ENCODE measurements around the gene CACNA1A. TPM values are rescaled to one million over a fixed set of nuclear protein-coding genes. Genes with fewer than 3 reads are reported as not detected.

CACNA1A gene
- total RNA-seq, 2 experiments from 2014 or later, result 0.30 to 0.45 TPM

GRCh38 chr19:13281567-13282291, 224.6 kb downstream of the CACNA1A start:
- Mint-ChIP-seq H3K36me3 (ENCODE audit: low read depth) (no peaks in the 10 kb centered on the region), H3K4me3 (no peak overlapping the region), H3K9me3 (no peaks in the 10 kb centered on the region), H3K27ac (no peak overlapping the region), H3K27me3 (peaks cover 10% of the 10 kb centered on the region), H3K4me1 (ENCODE audit: low read depth) (peaks cover 22% of the 10 kb centered on the region)
- H3K4me3 ChIP-seq (ENCODE audit: low read length), result no peak overlapping the region
- H3K27ac ChIP-seq (ENCODE audit: low read depth in 1 of 2, low read length in 2 of 2), result no peak overlapping the region
- no peak for DNase-seq
- CTCF ChIA-PET, result interaction anchor here (0.6 kb wide), 1 partner anchor 750 kb away, joined by 3 read pairs; the partner anchor contains the start of gene IL27RA
- H3K4me1 ChIP-seq (ENCODE audit: insufficient read depth, low read length), result peaks cover 14% of the 10 kb centered on the region
- H3K27me3 ChIP-seq (ENCODE audit: control insufficient read depth in 1 of 2, insufficient read depth in 2 of 2, low read length in 2 of 2), result no peaks in the 10 kb centered on the region
- TF ChIP-seq CTCF (IDR thresholded peaks at IDR 0.05), result no peak
- intact Hi-C loops (cut with DNase I, micrococcal nuclease), result no loop called here
- POLR2A ChIA-PET, result no interaction called here
- H3K36me3 ChIP-seq (ENCODE audit: insufficient read depth, low read length), result no peaks in the 10 kb centered on the region
- no peaks in the 10 kb centered on the region for H3K9me3 ChIP-seq (ENCODE audit: control insufficient read depth in 1 of 2, insufficient read depth in 1 of 2, low read length in 2 of 2)
- no peak for ATAC-seq (ENCODE audit: poor library complexity)

- peak overlapping the region; percentile 15 for H3K4me3 ChIP-seq (ENCODE audit: low read length)
- ChIA-PET POLR2A (interaction anchor here (0.7 to 1.3 kb wide), 3 partner anchors 125 to 312 kb away, joined by 3 to 4 read pairs (median 3); partner anchors contain the start of gene IER2), CTCF (interaction anchor here (0.6 to 2.7 kb wide), 13 partner anchors 63 to 1295 kb away, joined by 3 to 23 read pairs (median 3); partner anchors contain the start of gene NDUFB7)
- no peaks in the 10 kb centered on the region for H3K27me3 Mint-ChIP-seq
- peaks cover 0 to under 1% of the 10 kb centered on the region in 2 experiments for H3K9me3 ChIP-seq (ENCODE audit: control insufficient read depth in 1 of 2, insufficient read depth in 1 of 2, low read length in 2 of 2)
- H3K4me1 Mint-ChIP-seq (ENCODE audit: low read depth), result peaks cover 22% of the 10 kb centered on the region
- DNase-seq (peak; percentile 22 to 90 (median 48)), ATAC-seq (ENCODE audit: poor library complexity) (peak; percentile 89)
- no peaks in the 10 kb centered on the region for H3K27me3 ChIP-seq (ENCODE audit: control insufficient read depth in 1 of 2, insufficient read depth in 2 of 2, low read length in 2 of 2)
- peak overlapping the region in 1 of 2 donors; percentile 66 for H3K27ac ChIP-seq (ENCODE audit: low read depth in 1 of 2, low read length in 2 of 2)
- peak overlapping the region; percentile 65 for H3K27ac Mint-ChIP-seq
- H3K4me1 ChIP-seq (ENCODE audit: insufficient read depth, low read length), result peaks cover 29% of the 10 kb centered on the region
- intact Hi-C loops (cut with DNase I, micrococcal nuclease), result loop anchor here (1.0 to 5.0 kb wide), 5 partner anchors 154 to 860 kb away; partner anchors contain the start of gene ASF1B (in 1 of the 2)
- H3K9me3 Mint-ChIP-seq, result no peaks in the 10 kb centered on the region
- no peaks in the 10 kb centered on the region for H3K36me3 ChIP-seq (ENCODE audit: insufficient read depth, low read length)
- peak overlapping the region; percentile 42 for H3K4me3 Mint-ChIP-seq
- peak; percentile 68 for TF ChIP-seq CTCF (IDR thresholded peaks at IDR 0.05)
- H3K36me3 Mint-ChIP-seq (ENCODE audit: low read depth), result no peaks in the 10 kb centered on the region
Observed at GRCh38 chr19:13277104-13277809, 229.0 kb downstream of the CACNA1A start.

DNA sequence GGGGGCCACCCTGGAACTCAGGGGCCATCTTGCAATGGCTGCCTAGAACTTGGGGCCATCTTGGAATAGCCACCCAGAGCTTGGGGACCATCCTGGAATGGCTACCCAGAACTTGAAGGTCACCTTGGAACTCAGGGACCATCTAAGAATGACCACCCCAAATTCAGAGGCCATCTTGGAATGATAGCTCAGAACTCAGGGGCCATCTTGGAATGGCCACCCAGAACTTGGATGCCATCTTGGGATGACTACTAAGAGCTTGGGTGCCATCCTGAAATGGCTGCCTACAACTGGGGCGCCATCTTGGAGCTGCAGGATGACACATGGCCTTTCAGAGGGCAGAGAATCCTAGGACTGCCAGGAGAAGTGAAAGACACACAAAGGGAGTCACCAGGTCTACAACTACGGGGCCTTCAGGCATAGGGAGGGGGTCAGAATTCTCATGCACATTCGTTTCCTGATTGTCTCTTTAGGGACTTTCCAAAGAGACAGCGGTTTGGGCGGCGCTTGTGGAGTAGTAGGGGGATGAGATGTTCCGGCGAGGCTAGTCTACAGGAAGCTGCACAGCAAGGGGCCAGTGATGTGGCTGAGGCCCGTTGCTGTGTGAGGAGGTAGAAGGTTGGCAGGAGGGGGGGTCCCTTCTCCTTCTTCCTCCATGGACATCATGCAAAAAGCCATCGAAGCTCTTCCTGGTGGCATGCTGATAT, 231.1 kb downstream of the CACNA1A start:
- H3K27ac Mint-ChIP-seq, result no peak overlapping the region
- no peaks in the 10 kb centered on the region for H3K27me3 Mint-ChIP-seq
- ATAC-seq (ENCODE audit: poor library complexity) (no peak), DNase-seq (peak in 3 of 14 experiments; percentile 38 to 65 (median 44))
- H3K9me3 Mint-ChIP-seq, result no peaks in the 10 kb centered on the region
- peaks cover 29% of the 10 kb centered on the region for H3K4me1 ChIP-seq (ENCODE audit: insufficient read depth, low read length)
- H3K36me3 Mint-ChIP-seq (ENCODE audit: low read depth), result no peaks in the 10 kb centered on the region
- H3K36me3 ChIP-seq (ENCODE audit: insufficient read depth, low read length), result no peaks in the 10 kb centered on the region
- H3K27me3 ChIP-seq (ENCODE audit: control insufficient read depth in 1 of 2, insufficient read depth in 2 of 2, low read length in 2 of 2), result no peaks in the 10 kb centered on the region
- H3K9me3 ChIP-seq (ENCODE audit: control insufficient read depth in 1 of 2, insufficient read depth in 1 of 2, low read length in 2 of 2), result peaks cover 0 to 12% of the 10 kb centered on the region in 2 experiments
- ChIA-PET POLR2A (no interaction called here), CTCF (no interaction called here)
- H3K4me3 Mint-ChIP-seq, result no peak overlapping the region
- intact Hi-C loops (cut with DNase I, micrococcal nuclease), result loop anchor here in 1 of 2 experiments (5.0 kb wide), 2 partner anchors 587 to 862 kb away; partner anchors contain the start of gene ASF1B
- no peak overlapping the region for H3K27ac ChIP-seq (ENCODE audit: low read depth in 1 of 2, low read length in 2 of 2)
- no peak for TF ChIP-seq CTCF (IDR thresholded peaks at IDR 0.05)
- H3K4me1 Mint-ChIP-seq (ENCODE audit: low read depth), result peaks cover 22% of the 10 kb centered on the region
- H3K4me3 ChIP-seq (ENCODE audit: low read length), result no peak overlapping the region
